Measurements from ENCODE around the gene ADGRG1. TPM values are rescaled to one million over a fixed set of nuclear protein-coding genes. Genes with fewer than 3 reads are reported as not detected.
"Not testable (repeated sequence)": the region's sequence is repeated elsewhere in the genome, so short reads cannot be mapped to it uniquely, and the experiment has no call there.

ADGRG1 gene
- polyA plus RNA-seq (ENCODE audit: insufficient read length in 3 of 3) = 10 to 100 TPM; 68.7 to 76.1 (median 75.6) TPM

- peak in 2 of 3 donors; percentile 73 to 74 for DNase-seq (ENCODE audit: low read depth in 3 of 3, low spot score in 2 of 3)
Observed at GRCh38 chr16:57628008-57628781, at the start of gene ADGRG1. TSS of gene ADGRG1 (plus strand) at chr16:57628630. CDS start at chr16:57650288, 21,658 bp downstream.

GRCh38 chr16:57579361-57579665, 49.1 kb upstream of the ADGRG1 start:
- no peak for DNase-seq (ENCODE audit: low read depth in 3 of 3, low spot score in 2 of 3)

- DNase-seq (ENCODE audit: low read depth in 3 of 3, low spot score in 2 of 3) = no peak
Observed at GRCh38 chr16:57585051-57585687, 43.3 kb upstream of the ADGRG1 start.

- no peak for DNase-seq (ENCODE audit: low read depth in 3 of 3, low spot score in 2 of 3)
Observed at GRCh38 chr16:57588831-57589230, 39.6 kb upstream of the ADGRG1 start.

GRCh38 chr16:57589374-57589773, 39.1 kb upstream of the ADGRG1 start:
- DNase-seq (ENCODE audit: low read depth in 3 of 3, low spot score in 2 of 3) = no peak

- DNase-seq (ENCODE audit: low read depth in 3 of 3, low spot score in 2 of 3) = no peak
Observed at GRCh38 chr16:57590654-57591085, 37.8 kb upstream of the ADGRG1 start.

- peak; percentile 40 to 58 (median 45) for DNase-seq (ENCODE audit: low read depth in 3 of 3, low spot score in 2 of 3)
Observed at GRCh38 chr16:57591086-57591869, 37.2 kb upstream of the ADGRG1 start.

- no peak for DNase-seq (ENCODE audit: low read depth in 3 of 3, low spot score in 2 of 3)
Observed at GRCh38 chr16:57591870-57592485, 36.5 kb upstream of the ADGRG1 start.

GRCh38 chr16:57592591-57593003, 35.8 kb upstream of the ADGRG1 start:
- no peak for DNase-seq (ENCODE audit: low read depth in 3 of 3, low spot score in 2 of 3)

- no peak for DNase-seq (ENCODE audit: low read depth in 3 of 3, low spot score in 2 of 3)
Observed at GRCh38 chr16:57593021-57593420, 35.4 kb upstream of the ADGRG1 start.

- no peak for DNase-seq (ENCODE audit: low read depth in 3 of 3, low spot score in 2 of 3)
Observed at GRCh38 chr16:57593990-57594389, 34.4 kb upstream of the ADGRG1 start.

GRCh38 chr16:57594531-57595031, 33.8 kb upstream of the ADGRG1 start:
- no peak for DNase-seq (ENCODE audit: low read depth in 3 of 3, low spot score in 2 of 3)

GRCh38 chr16:57596234-57596633, 32.2 kb upstream of the ADGRG1 start:
- not testable (repeated sequence) for DNase-seq (ENCODE audit: low read depth in 3 of 3, low spot score in 2 of 3)

GRCh38 chr16:57598437-57598836, 30.0 kb upstream of the ADGRG1 start:
- DNase-seq (ENCODE audit: low read depth in 3 of 3, low spot score in 2 of 3) = no peak

GRCh38 chr16:57600048-57600835, 28.2 kb upstream of the ADGRG1 start:
- DNase-seq (ENCODE audit: low read depth in 3 of 3, low spot score in 2 of 3) = no peak

- DNase-seq (ENCODE audit: low read depth in 3 of 3, low spot score in 2 of 3) = no peak
Observed at GRCh38 chr16:57600952-57601580, 27.4 kb upstream of the ADGRG1 start.

- no peak for DNase-seq (ENCODE audit: low read depth in 3 of 3, low spot score in 2 of 3)
Observed at GRCh38 chr16:57601801-57602478, 26.5 kb upstream of the ADGRG1 start.

- DNase-seq (ENCODE audit: low read depth in 3 of 3, low spot score in 2 of 3) = no peak
Observed at GRCh38 chr16:57603115-57604024, 25.1 kb upstream of the ADGRG1 start.

All from right renal cortex interstitium (tissue), 3 donors.